Upper lobe of right lung (tissue), 1 donor: Measurements from ENCODE around the gene UBAC2. TPM values are rescaled to one million over a fixed set of nuclear protein-coding genes. Genes with fewer than 3 reads are reported as not detected.
"Not testable (repeated sequence)": the region's sequence is repeated elsewhere in the genome, so short reads cannot be mapped to it uniquely, and the experiment has no call there.

Source experiments
- ATAC-seq: fragments of 200-7000 bp; cut with Tn5 transposase; one replicate; pipeline ENCODE4 v1.9.1; 2020; ENCODE audit warnings: mild to moderate bottlenecking, moderate library complexity
- DNase-seq: peaks from one replicate; pipeline ENCODE4 v3.0.0-alpha.2; 2020
- H3K27ac ChIP-seq: fragments of 200-600 bp; one replicate; pipeline ENCODE4 v1.8.0; 2022
- H3K27me3 ChIP-seq: fragments of 200-600 bp; one replicate; pipeline ENCODE4 v1.8.0; 2022; ENCODE audit warnings: mild to moderate bottlenecking
- H3K36me3 ChIP-seq: fragments of 200-600 bp; one replicate; pipeline ENCODE4 v1.8.0; 2022
- H3K4me1 ChIP-seq: fragments of 200-600 bp; one replicate; pipeline ENCODE4 v1.8.0; 2022
- H3K4me3 ChIP-seq: fragments of 200-600 bp; one replicate; pipeline ENCODE4 v1.8.0; 2022; ENCODE audit warnings: mild to moderate bottlenecking
- H3K9me3 ChIP-seq: fragments of 200-600 bp; one replicate; pipeline ENCODE4 v1.8.0; 2022
- intact Hi-C: fragments of 100-400 bp; cut with DNase I; formaldehyde crosslinking; loops from one replicate; pipeline ENCODE4 v1.11.0; 2022
- total RNA-seq: library from RNA; stranded (reverse); fragmentation: NEBNext Ultra II Directional; extraction: Animal tissue kit (Norgen Biotek cat#: 25700); gene quantifications from one replicate; pipeline ENCODE4 v1.2.1, GENCODE V29; 2021
- TF ChIP-seq, protein P1 (sequence below): fragments of 200-600 bp; IDR thresholded peaks from one replicate; pipeline ENCODE4 v1.8.0; 2022; ENCODE audit warnings: antibody characterized with exemption
- donor health status: DM: no; HTN: yes; CAD: no; lungs with severe emphysema.

The UBAC2 gene
- total RNA-seq, 1 donor from 2014 or later = 50.2 TPM

DNA sequence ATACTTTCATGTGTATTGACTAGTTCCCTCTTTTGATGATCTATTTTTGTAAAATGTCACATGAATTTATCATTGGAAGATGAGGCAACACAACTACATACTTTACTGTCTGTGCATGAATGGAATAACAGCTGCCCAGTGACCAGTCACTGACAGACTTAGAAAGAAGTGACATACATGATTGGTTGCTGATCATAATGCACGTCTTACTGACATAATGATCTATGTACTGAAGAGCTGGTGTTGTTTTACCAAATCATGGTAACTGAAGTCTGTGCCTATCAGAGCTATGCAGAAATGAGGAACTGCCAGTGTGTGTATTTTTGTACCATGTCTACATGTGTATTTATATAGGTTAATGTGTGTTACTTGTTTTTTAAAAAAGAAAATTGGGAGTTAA, 31.1 kb downstream of the UBAC2 start:
- H3K4me1 ChIP-seq = peaks cover 11% of the 10 kb centered on the region
- ATAC-seq (peak; percentile 69), DNase-seq (no peak)
- H3K9me3 ChIP-seq = no peaks in the 10 kb centered on the region
- H3K4me3 ChIP-seq = no peak overlapping the region
- H3K27ac ChIP-seq = no peak overlapping the region
- intact Hi-C loops = no loop called here
- no peaks in the 10 kb centered on the region for H3K36me3 ChIP-seq
- TF ChIP-seq, protein P1, sequence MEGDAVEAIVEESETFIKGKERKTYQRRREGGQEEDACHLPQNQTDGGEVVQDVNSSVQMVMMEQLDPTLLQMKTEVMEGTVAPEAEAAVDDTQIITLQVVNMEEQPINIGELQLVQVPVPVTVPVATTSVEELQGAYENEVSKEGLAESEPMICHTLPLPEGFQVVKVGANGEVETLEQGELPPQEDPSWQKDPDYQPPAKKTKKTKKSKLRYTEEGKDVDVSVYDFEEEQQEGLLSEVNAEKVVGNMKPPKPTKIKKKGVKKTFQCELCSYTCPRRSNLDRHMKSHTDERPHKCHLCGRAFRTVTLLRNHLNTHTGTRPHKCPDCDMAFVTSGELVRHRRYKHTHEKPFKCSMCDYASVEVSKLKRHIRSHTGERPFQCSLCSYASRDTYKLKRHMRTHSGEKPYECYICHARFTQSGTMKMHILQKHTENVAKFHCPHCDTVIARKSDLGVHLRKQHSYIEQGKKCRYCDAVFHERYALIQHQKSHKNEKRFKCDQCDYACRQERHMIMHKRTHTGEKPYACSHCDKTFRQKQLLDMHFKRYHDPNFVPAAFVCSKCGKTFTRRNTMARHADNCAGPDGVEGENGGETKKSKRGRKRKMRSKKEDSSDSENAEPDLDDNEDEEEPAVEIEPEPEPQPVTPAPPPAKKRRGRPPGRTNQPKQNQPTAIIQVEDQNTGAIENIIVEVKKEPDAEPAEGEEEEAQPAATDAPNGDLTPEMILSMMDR = no peak
- no peaks in the 10 kb centered on the region for H3K27me3 ChIP-seq

DNA sequence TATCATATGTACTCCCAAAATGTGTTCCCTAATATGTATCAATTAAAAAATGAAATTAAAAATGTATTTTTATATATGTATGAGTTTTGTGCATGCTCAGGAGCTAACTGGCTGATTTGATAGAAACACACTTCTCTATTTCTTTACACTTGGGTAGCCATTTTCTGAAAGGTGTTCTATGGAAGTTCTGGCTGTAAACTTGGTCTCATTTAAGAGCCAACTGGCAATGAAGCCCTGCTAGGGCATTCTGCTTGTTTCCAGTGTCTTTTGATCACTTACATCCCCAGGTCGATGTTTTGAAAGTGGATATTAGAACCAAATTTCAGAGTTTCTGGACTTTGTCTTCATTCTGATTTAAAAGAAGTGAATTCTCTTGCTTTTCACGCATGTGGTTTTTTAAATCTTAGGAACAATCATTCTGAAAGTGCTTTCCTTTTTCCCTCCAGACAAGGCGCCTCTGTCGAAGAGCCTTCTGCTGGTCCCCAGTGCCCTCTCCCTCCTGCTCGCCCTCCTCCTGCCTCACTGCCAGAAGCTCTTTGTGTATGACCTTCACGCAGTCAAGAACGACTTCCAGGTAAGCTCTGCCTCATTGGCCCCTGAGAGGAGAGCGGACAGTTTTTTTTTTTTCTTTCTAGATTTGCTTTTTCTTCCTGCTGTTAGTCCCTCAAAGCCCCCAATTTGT, 37.5 kb downstream of the UBAC2 start:
- Histone ChIP-seq H3K36me3 (peaks cover 24% of the 10 kb centered on the region), H3K4me3 (no peak overlapping the region), H3K27me3 (no peaks in the 10 kb centered on the region), H3K9me3 (no peaks in the 10 kb centered on the region), H3K4me1 (no peaks in the 10 kb centered on the region), H3K27ac (no peak overlapping the region)
- ATAC-seq (no peak), DNase-seq (no peak)
- intact Hi-C loops = no loop called here
- TF ChIP-seq, protein P1 = no peak

DNA sequence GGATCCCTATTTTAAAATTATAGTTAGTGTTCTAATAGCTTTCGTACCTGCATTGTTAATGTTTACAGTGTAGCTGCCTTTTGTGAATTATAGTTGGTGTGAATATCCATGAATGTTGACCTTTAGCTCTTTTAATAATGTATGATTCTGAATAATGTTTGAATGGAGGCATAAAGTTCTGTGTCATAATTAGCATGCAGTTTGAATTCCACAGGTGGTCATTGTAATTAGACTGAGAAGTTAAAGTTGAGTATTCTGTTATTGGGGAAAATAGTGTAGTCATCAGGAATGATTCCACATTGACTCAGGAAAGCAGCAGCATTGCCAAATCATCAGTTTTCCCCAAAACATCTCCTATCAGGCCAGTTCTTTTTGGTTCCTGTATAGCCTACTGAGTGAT, 45.4 kb downstream of the UBAC2 start:
- no peak for DNase-seq
- no peak overlapping the region for H3K4me3 ChIP-seq
- H3K27ac ChIP-seq = no peak overlapping the region
- H3K4me1 ChIP-seq = no peaks in the 10 kb centered on the region
- TF ChIP-seq, protein P1 = no peak
- peaks cover 25% of the 10 kb centered on the region for H3K36me3 ChIP-seq
- H3K27me3 ChIP-seq = no peaks in the 10 kb centered on the region
- intact Hi-C loops = no loop called here
- no peaks in the 10 kb centered on the region for H3K9me3 ChIP-seq
- ATAC-seq = no peak

DNA sequence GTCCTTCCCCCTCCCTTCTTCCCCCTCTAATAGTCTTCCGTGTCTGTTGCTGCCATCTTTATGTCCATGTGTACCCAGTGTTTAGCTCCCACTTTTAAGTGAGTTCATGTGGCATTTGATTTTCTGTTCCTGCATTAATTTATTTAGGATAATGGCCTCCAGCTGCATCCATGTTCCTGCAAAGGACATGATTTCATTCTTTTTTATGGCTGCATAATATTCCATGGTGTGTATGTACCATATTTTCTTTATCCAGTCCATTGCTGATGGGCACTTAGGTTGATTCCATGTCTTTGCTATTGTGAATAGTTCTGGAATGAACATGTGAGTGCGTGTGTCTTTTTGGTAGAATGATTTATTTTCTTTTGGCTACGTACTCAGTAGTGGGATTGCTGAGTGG, 48.5 kb downstream of the UBAC2 start:
- H3K4me1 ChIP-seq, ATAC-seq, H3K9me3 ChIP-seq, DNase-seq, H3K27ac ChIP-seq, H3K4me3 ChIP-seq, intact Hi-C loops, H3K27me3 ChIP-seq: not testable (repeated sequence)
- H3K36me3 ChIP-seq = peaks cover 21% of the 10 kb centered on the region

DNA sequence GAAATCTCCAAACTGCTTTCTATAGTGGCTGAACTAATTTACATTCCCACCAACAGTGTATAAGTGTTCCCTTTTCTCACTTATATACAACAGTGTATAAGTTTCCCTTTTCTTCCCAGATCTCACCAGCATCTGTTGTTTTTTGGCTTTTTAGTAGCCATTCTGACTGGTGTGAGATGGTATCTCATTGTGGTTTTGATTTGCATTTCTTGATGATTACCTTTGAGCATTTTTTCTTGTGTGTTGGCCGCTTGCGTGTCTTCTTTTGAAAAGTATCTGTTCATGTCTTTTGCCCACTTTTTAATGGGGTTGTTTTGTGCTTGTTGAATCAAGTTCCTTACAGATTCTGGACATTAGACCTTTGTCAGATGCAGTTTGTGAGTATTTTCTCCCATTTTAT, 49.0 kb downstream of the UBAC2 start:
- H3K27ac ChIP-seq, DNase-seq, ATAC-seq, H3K9me3 ChIP-seq, H3K4me1 ChIP-seq, intact Hi-C loops, H3K27me3 ChIP-seq, H3K4me3 ChIP-seq: not testable (repeated sequence)
- peaks cover 17% of the 10 kb centered on the region for H3K36me3 ChIP-seq

DNA sequence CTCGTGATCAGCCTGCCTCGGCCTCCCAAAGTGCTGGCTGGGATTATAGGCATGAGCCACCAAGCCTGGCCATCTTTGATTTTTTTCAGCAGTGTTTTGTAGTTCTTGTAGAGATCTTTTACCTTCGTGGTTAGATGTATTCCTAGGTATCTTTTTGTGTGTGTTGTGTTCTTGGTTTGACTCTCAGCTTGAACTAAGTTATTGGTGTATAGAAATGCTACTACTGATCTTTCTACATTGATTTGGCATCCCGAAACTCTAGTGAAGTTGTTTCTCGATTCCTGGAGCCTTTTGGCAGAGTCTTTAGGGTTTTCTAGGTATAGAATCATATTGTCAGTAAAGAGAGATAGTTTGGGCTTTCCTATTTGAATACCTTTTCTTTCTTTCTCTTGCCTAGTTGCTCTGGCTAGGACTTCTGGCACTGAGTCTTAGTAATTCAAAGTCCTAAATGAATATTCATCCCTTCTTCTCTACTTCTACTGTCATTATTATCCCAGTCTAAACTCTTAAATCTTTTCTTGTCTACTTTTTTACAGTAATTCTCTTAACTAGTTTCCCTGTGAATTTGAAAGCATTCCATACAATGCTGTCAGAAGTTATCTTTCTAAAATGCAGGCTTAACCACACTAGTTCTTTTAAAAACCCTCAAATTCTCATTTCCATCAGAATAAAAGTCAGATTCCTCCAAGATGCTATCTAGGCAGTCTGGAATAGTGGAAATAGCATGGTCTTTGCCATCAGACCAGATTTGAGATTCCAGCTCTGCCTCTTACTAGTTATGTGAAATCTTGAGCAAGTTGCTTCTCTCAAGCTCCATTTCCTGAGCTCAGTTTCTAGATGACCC, 50.5 kb downstream of the UBAC2 start:
- TF ChIP-seq, protein P1 = no peak
- no peak overlapping the region for H3K27ac ChIP-seq
- H3K36me3 ChIP-seq = peaks cover 7% of the 10 kb centered on the region
- no peak for ATAC-seq
- DNase-seq = no peak
- intact Hi-C loops = no loop called here
- H3K27me3 ChIP-seq = no peaks in the 10 kb centered on the region
- no peak overlapping the region for H3K4me3 ChIP-seq
- H3K9me3 ChIP-seq = no peaks in the 10 kb centered on the region
- H3K4me1 ChIP-seq = no peaks in the 10 kb centered on the region
